ENCODE measurements around the gene SFTPB. TPM values are rescaled to one million over a fixed set of nuclear protein-coding genes. Genes with fewer than 3 reads are reported as not detected.

SFTPB gene
- total RNA-seq, 2 donors from 2014 or later, result not detected

- no peak overlapping the region for H3K4me3 ChIP-seq
Measured at GRCh38 chr2:85648619-85649018, 19.4 kb downstream of the SFTPB start.

GRCh38 chr2:85647823-85648526, 20.0 kb downstream of the SFTPB start:
- ATAC-seq (ENCODE audit: insufficient number of reproducible peaks, low FRiP score, low read depth), result no peak
- no peaks in the 10 kb centered on the region for H3K27me3 ChIP-seq (replicated peaks; ENCODE audit: insufficient read depth)
- peaks cover 74% of the 10 kb centered on the region for H3K36me3 ChIP-seq
- H3K9me3 ChIP-seq, result no peaks in the 10 kb centered on the region
- no peak overlapping the region for H3K4me3 ChIP-seq
- DNase-seq (ENCODE audit: low spot score), result no peak
- no peak for TF ChIP-seq CTCF (IDR thresholded peaks at IDR 0.05)
- peak overlapping the region in 1 of 2 donors; percentile 69 for H3K27ac ChIP-seq
- peaks cover 0 to 5% of the 10 kb centered on the region in 2 donors for H3K4me1 ChIP-seq (ENCODE audit: control insufficient read depth in 1 of 2, low read depth in 2 of 2)

More at GRCh38 chr2:85648619-85649018, 19.4 kb downstream of the SFTPB start:
- Histone ChIP-seq H3K36me3 (peaks cover 68% of the 10 kb centered on the region), H3K9me3 (no peaks in the 10 kb centered on the region), H3K27ac (peak overlapping the region in 1 of 2 donors; percentile 69), H3K4me1 (ENCODE audit: control insufficient read depth in 1 of 2, low read depth in 2 of 2) (peaks cover 0 to 5% of the 10 kb centered on the region in 2 donors), H3K27me3 (replicated peaks; ENCODE audit: insufficient read depth) (no peaks in the 10 kb centered on the region)
- ATAC-seq (ENCODE audit: insufficient number of reproducible peaks, low FRiP score, low read depth) (no peak), DNase-seq (ENCODE audit: low spot score) (no peak)
- TF ChIP-seq CTCF (IDR thresholded peaks at IDR 0.05), result peak; percentile 33

GRCh38 chr2:85646166-85646565, 21.8 kb downstream of the SFTPB start:
- peaks cover 0 to 5% of the 10 kb centered on the region in 2 donors for H3K4me1 ChIP-seq (ENCODE audit: control insufficient read depth in 1 of 2, low read depth in 2 of 2)
- DNase-seq (ENCODE audit: low spot score), result no peak
- peaks cover 81% of the 10 kb centered on the region for H3K36me3 ChIP-seq
- no peak for ATAC-seq (ENCODE audit: insufficient number of reproducible peaks, low FRiP score, low read depth)
- no peak for TF ChIP-seq CTCF (IDR thresholded peaks at IDR 0.05)
- H3K9me3 ChIP-seq, result no peaks in the 10 kb centered on the region
- H3K27me3 ChIP-seq (replicated peaks; ENCODE audit: insufficient read depth), result no peaks in the 10 kb centered on the region
- no peak overlapping the region for H3K4me3 ChIP-seq
- H3K27ac ChIP-seq, result no peak overlapping the region

- ATAC-seq (ENCODE audit: insufficient number of reproducible peaks, low FRiP score, low read depth) (no peak), DNase-seq (ENCODE audit: low spot score) (no peak)
- Histone ChIP-seq H3K27ac (no peak overlapping the region), H3K9me3 (no peaks in the 10 kb centered on the region), H3K4me3 (no peak overlapping the region), H3K4me1 (ENCODE audit: control insufficient read depth in 1 of 2, low read depth in 2 of 2) (peaks cover 0 to 5% of the 10 kb centered on the region in 2 donors), H3K36me3 (peaks cover 80% of the 10 kb centered on the region), H3K27me3 (replicated peaks; ENCODE audit: insufficient read depth) (no peaks in the 10 kb centered on the region)
- no peak for TF ChIP-seq CTCF (IDR thresholded peaks at IDR 0.05)
Measured at GRCh38 chr2:85644909-85645308, 23.1 kb downstream of the SFTPB start.

GRCh38 chr2:85642725-85643124, 25.3 kb downstream of the SFTPB start:
- no peaks in the 10 kb centered on the region for H3K4me1 ChIP-seq (ENCODE audit: control insufficient read depth in 1 of 2, low read depth in 2 of 2)
- TF ChIP-seq CTCF (IDR thresholded peaks at IDR 0.05), result no peak
- ATAC-seq (ENCODE audit: insufficient number of reproducible peaks, low FRiP score, low read depth) (no peak), DNase-seq (ENCODE audit: low spot score) (no peak)
- no peak overlapping the region for H3K4me3 ChIP-seq
- no peak overlapping the region for H3K27ac ChIP-seq
- H3K36me3 ChIP-seq, result peaks cover 79% of the 10 kb centered on the region
- no peaks in the 10 kb centered on the region for H3K27me3 ChIP-seq (replicated peaks; ENCODE audit: insufficient read depth)
- H3K9me3 ChIP-seq, result no peaks in the 10 kb centered on the region
